SU-DHL-6 (cell line): ENCODE data around the gene CIB4.

ENCODE experiments used
- EZH2phosphoT487 ChIP-seq: fragments of 200-600 bp; sonication (generic), shearing (Covaris generic); conservative IDR thresholded peaks from 2 replicates; pipeline ENCODE4 v1.6.1; 2018; ENCODE audit warnings: mild to moderate bottlenecking, antibody characterized with exemption, low read length, moderate library complexity, mixed read lengths
- TF ChIP-seq, protein P1 (sequence below): fragments of 200-600 bp; sonication (generic); IDR thresholded peaks from one replicate; pipeline ENCODE4 v1.5.1; 2017; ENCODE audit warnings: antibody characterized with exemption, mild to moderate bottlenecking, low read length, moderate library complexity; ENCODE audit not compliant: insufficient read depth, poor library complexity, severe bottlenecking

DNA sequence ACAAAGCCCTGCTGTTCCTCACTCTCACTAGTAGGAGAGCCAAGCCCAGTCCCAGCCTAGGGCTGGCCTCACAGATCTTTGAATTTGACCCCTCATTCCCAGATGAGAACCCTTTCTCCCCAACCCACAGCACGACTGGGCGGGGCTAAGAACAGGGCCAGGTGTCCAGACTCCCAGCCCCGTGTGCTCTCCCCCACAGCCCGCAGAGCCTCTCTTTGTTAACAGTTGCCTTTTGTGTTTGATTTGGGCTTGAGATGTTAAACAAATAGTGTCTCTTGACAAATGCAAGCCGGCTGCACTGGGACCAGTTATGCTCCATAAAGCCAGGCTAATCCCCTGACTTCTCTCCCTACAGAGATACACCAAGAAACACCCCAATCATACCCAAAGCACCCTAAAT is 46.6 kb upstream of the CIB4 start:
- TF ChIP-seq, protein P1, sequence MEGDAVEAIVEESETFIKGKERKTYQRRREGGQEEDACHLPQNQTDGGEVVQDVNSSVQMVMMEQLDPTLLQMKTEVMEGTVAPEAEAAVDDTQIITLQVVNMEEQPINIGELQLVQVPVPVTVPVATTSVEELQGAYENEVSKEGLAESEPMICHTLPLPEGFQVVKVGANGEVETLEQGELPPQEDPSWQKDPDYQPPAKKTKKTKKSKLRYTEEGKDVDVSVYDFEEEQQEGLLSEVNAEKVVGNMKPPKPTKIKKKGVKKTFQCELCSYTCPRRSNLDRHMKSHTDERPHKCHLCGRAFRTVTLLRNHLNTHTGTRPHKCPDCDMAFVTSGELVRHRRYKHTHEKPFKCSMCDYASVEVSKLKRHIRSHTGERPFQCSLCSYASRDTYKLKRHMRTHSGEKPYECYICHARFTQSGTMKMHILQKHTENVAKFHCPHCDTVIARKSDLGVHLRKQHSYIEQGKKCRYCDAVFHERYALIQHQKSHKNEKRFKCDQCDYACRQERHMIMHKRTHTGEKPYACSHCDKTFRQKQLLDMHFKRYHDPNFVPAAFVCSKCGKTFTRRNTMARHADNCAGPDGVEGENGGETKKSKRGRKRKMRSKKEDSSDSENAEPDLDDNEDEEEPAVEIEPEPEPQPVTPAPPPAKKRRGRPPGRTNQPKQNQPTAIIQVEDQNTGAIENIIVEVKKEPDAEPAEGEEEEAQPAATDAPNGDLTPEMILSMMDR, result no peak
- TF ChIP-seq EZH2phosphoT487, result no peak
